MM.1S (cell line): ENCODE data around the gene REC8.

Source experiments
- EZH2 ChIP-seq: fragments of 300-600 bp; sonication (generic); optimal IDR thresholded peaks from 2 replicates; pipeline ENCODE3; 2017; ENCODE audit warnings: low read depth, mild to moderate bottlenecking, antibody characterized with exemption, low read length, mixed read lengths
- EZH2phosphoT487 ChIP-seq: fragments of 300-600 bp; sonication (generic); IDR thresholded peaks from 2 replicates; pipeline ENCODE4 v1.6.1; 2018; ENCODE audit warnings: antibody characterized with exemption, low read length
- TF ChIP-seq, protein P1 (sequence below): fragments of 300-600 bp; sonication (generic); IDR thresholded peaks from 2 replicates; pipeline ENCODE4 v1.5.1; 2016; ENCODE audit warnings: antibody characterized with exemption, low read length, mixed read lengths

DNA sequence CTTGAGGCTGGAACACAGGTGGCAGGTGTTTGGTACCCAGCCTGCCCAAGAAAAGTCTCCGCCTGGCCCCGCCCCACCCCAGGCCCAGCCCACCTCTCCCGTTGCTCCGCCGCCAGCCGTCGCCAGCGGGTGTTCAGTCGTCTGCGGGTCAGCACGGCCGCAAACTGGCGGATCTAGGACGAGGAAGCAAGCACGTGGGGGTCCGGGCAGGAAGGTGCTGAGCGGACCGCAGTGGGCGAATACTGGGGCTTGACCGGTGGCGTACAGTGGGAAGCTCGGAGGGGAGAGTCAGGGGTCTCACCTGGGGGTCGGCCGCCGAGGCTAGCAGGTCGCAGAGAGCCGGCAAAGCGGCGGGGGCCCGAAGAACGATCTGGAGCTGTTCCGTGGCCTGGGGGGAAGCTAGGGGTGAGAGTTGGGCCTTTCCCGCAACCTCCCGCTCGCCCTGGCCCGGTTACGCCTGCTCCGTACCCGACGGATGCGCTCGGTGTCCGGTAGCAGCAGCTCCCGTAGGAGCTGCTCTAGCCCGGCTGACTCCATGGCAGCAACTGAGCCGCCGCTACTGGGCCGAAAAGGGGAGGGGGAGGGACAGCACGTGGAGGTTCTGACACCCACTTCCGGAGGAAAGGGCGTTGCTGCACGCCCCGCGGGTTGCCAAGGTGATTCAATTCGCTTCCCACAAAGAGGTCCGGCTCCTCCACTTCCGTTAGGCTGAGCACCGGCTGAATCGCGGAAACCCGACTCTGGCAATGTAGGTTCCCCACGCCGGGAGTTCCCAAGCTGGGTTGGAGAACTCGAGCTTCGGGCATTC lies 16.6 kb downstream of the REC8 start, which contains the start of gene IPO4:
- TF ChIP-seq, protein P1, sequence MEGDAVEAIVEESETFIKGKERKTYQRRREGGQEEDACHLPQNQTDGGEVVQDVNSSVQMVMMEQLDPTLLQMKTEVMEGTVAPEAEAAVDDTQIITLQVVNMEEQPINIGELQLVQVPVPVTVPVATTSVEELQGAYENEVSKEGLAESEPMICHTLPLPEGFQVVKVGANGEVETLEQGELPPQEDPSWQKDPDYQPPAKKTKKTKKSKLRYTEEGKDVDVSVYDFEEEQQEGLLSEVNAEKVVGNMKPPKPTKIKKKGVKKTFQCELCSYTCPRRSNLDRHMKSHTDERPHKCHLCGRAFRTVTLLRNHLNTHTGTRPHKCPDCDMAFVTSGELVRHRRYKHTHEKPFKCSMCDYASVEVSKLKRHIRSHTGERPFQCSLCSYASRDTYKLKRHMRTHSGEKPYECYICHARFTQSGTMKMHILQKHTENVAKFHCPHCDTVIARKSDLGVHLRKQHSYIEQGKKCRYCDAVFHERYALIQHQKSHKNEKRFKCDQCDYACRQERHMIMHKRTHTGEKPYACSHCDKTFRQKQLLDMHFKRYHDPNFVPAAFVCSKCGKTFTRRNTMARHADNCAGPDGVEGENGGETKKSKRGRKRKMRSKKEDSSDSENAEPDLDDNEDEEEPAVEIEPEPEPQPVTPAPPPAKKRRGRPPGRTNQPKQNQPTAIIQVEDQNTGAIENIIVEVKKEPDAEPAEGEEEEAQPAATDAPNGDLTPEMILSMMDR: no peak
- no peak for TF ChIP-seq EZH2
- TF ChIP-seq EZH2phosphoT487: no peak
